ENCODE data around the gene PCDHB10. TPM values are rescaled to one million over a fixed set of nuclear protein-coding genes. Genes with fewer than 3 reads are reported as not detected.

The PCDHB10 gene
- total and polyA plus RNA-seq, 9 of the 15 experiments (the other 6 are each of a cell fraction or from before 2014, with no cell fraction given), result not detected

GRCh38 chr5:141192110-141192725, at the start of gene PCDHB10 (continued):
- peak; percentile 9 to 29; a peak in 1 of 4 replicates for TF ChIP-seq RAD21 (CRISPR knock-in tag; conservative IDR thresholded peaks at IDR 0.05 in 1 of 2, IDR thresholded peaks at IDR 0.05 in 1 of 2)
- TF ChIP-seq POLR2AphosphoS2 (IDR thresholded peaks at IDR 0.05; ENCODE audit: low read length), result no peak
- peak; percentile 38 for TF ChIP-seq CTCFL (IDR thresholded peaks at IDR 0.05; ENCODE audit: borderline replicate concordance, insufficient read depth, low read depth, low read length, poor library complexity, severe bottlenecking)
- TF ChIP-seq ARID2 (IDR thresholded peaks at IDR 0.05), result no peak
- TF ChIP-seq ZBTB34 (CRISPR knock-in tag; IDR thresholded peaks at IDR 0.05), result no peak
- no peak for TF ChIP-seq NBN (IDR thresholded peaks at IDR 0.05; ENCODE audit: low read depth)
- no peak for TF ChIP-seq DPF2 (IDR thresholded peaks at IDR 0.05)
- no peak for TF ChIP-seq PBX2 (CRISPR knock-in tag; IDR thresholded peaks at IDR 0.05; ENCODE audit: low read depth)
- no peak for TF ChIP-seq PBX2 (tag; conservative IDR thresholded peaks at IDR 0.05; ENCODE audit: low read depth)

Measured in K562 (cell line).